HCT116 (cell line): ENCODE data around the gene APOL4. TPM values are rescaled to one million over a fixed set of nuclear protein-coding genes. Genes with fewer than 3 reads are reported as not detected.

Experiments used
- ATAC-seq: fragments of 200-7000 bp; cut with Tn5 transposase; 2 replicates; pipeline ENCODE4 v1.9.1; 2020; ENCODE audit warnings: mild to moderate bottlenecking, moderate library complexity
- BruUV-seq: library from RNA; stranded (reverse); fragments of 400-500 nt; replicated peaks from 2 replicates; lab custom pipeline; 2021; lab: Mats Ljungman, UMichigan
- CTCF ChIA-PET: fragments of 300-600 bp; sonication (Branson Sonifier 250); formaldehyde crosslinking; loops from one replicate; lab custom pipeline; 2021; ENCODE audit warnings: antibody characterized with exemption; lab: Charles Lee
- POLR2A ChIA-PET: fragments of 300-600, 350-600 bp; sonication (Branson Sonifier 250); formaldehyde crosslinking; loops from one replicate; lab custom pipeline; 2021; ENCODE audit warnings: antibody characterized with exemption; lab: Charles Lee
- RAD21 ChIA-PET, 2 experiments: fragments of 300-600 bp; sonication (Branson Sonifier 250); formaldehyde crosslinking; loops; one replicate each; lab custom pipeline; 2023; ENCODE audit warnings: low total read pairs in 2 of 2; ENCODE audit not compliant: uncharacterized antibody in 2 of 2, unreplicated experiment in 2 of 2, low non-redundant PET in 1 of 2; lab: Charles Lee
- DNase-seq: peaks from one replicate; pipeline ENCODE4 v3.0.0-alpha.2; 2010; ENCODE audit warnings: low read depth, low spot score
- H2AFZ ChIP-seq: fragments of 200-600 bp; shearing (Covaris generic), sonication (generic); 2 replicates; pipeline ENCODE4 v1.6.1; 2017; ENCODE audit warnings: low read depth, mixed run types, mixed read lengths, antibody characterized with exemption, low read length; ENCODE audit not compliant: poor library complexity, severe bottlenecking
- H3K27ac ChIP-seq: 2 replicates; pipeline ENCODE4 v1.5.1; 2012; ENCODE audit warnings: low read depth, low read length
- H3K27me3 ChIP-seq: fragments of 200-600 bp; sonication (generic); 2 replicates; pipeline ENCODE4 v1.6.1; 2016; ENCODE audit warnings: mixed run types, low read length, mixed read lengths; ENCODE audit not compliant: insufficient read depth
- H3K36me3 ChIP-seq, 2 experiments: fragments of 200-500 bp in 1 of 2; fragments of 200-600 bp in 1 of 2; sonication (Bioruptor generic) in 1 of 2; sonication (generic) in 1 of 2; 2 replicates each; pipeline versions ENCODE4 v1.5.1 to v1.6.1; 2014 to 2016; ENCODE audit warnings: low read length in 2 of 2, inconsistent platforms in 1 of 2, mixed read lengths in 1 of 2, mixed run types in 1 of 2; ENCODE audit not compliant: insufficient read depth in 2 of 2, control insufficient read depth in 1 of 2
- H3K4me1 ChIP-seq, 2 experiments: fragments of 200-600 bp in 1 of 2; sonication (generic) in 1 of 2; 2 replicates each; pipeline versions ENCODE4 v1.5.1 to v1.6.1; 2012 to 2017; ENCODE audit warnings: low read length in 2 of 2, inconsistent platforms in 1 of 2, mild to moderate bottlenecking in 1 of 2, mixed read lengths in 1 of 2, mixed run types in 1 of 2, moderate library complexity in 1 of 2; ENCODE audit not compliant: insufficient read depth in 2 of 2, control insufficient read depth in 1 of 2
- H3K4me2 ChIP-seq: fragments of 200-600 bp; sonication (generic); 2 replicates; pipeline ENCODE4 v1.6.1; 2017; ENCODE audit warnings: mixed run types, low read length, mixed read lengths
- H3K4me3 ChIP-seq, 2 experiments: fragments of 200-600 bp in 1 of 2; sonication (generic) in 1 of 2; replicated peaks in 1 of 2; 2 replicates each; pipeline ENCODE4 v1.5.1; 2011 to 2016; ENCODE audit warnings: low read length in 2 of 2, control low read depth in 1 of 2, low read depth in 1 of 2, mild to moderate bottlenecking in 1 of 2, mixed read lengths in 1 of 2, mixed run types in 1 of 2
- H3K79me2 ChIP-seq: fragments of 200-600 bp; sonication (generic); 2 replicates; pipeline ENCODE4 v1.6.1; 2017; ENCODE audit warnings: mild to moderate bottlenecking, mixed run types, low read length, moderate library complexity, mixed read lengths; ENCODE audit not compliant: insufficient read depth
- H3K9ac ChIP-seq: fragments of 200-600 bp; sonication (generic); 2 replicates; pipeline ENCODE4 v1.6.1; 2016; ENCODE audit warnings: low read length, mixed read lengths
- H3K9me2 ChIP-seq: fragments of 200-600 bp; sonication (generic), shearing (Covaris generic); 2 replicates; pipeline ENCODE4 v1.6.1; 2017; ENCODE audit warnings: mixed run types, mild to moderate bottlenecking, moderate library complexity; ENCODE audit not compliant: insufficient read depth
- H3K9me3 ChIP-seq, 2 experiments: fragments of 200-500 bp in 1 of 2; fragments of 200-600 bp in 1 of 2; sonication (Bioruptor generic) in 1 of 2; sonication (generic) in 1 of 2; 2 replicates each; pipeline ENCODE4 v1.6.1; 2014 to 2017; ENCODE audit warnings: low read length in 2 of 2, mixed read lengths in 2 of 2, inconsistent platforms in 1 of 2, low read depth in 1 of 2, mild to moderate bottlenecking in 1 of 2, mixed run types in 1 of 2, moderate library complexity in 1 of 2; ENCODE audit not compliant: control insufficient read depth in 1 of 2, insufficient read depth in 1 of 2
- H4K20me1 ChIP-seq: fragments of 200-600 bp; sonication (generic), shearing (Covaris generic); 2 replicates; pipeline ENCODE4 v1.6.1; 2017; ENCODE audit warnings: mixed run types, mild to moderate bottlenecking, moderate library complexity; ENCODE audit not compliant: insufficient read depth
- CEBPB ChIP-seq: IDR thresholded peaks from 2 replicates; pipeline ENCODE4 v1.6.1; 2012; ENCODE audit warnings: low read depth
- EGR1 ChIP-seq: IDR thresholded peaks from 2 replicates; pipeline ENCODE4 v1.6.1; 2012; ENCODE audit warnings: low read depth
- EZH2 ChIP-seq: fragments of 200-600 bp; sonication (generic); IDR thresholded peaks from 2 replicates; pipeline ENCODE4 v1.6.1; 2017; ENCODE audit warnings: antibody characterized with exemption, mixed run types
- MAX ChIP-seq: IDR thresholded peaks from 2 replicates; pipeline ENCODE4 v1.6.1; 2012
- POLR2AphosphoS5 ChIP-seq: IDR thresholded peaks from 2 replicates; pipeline ENCODE4 v1.6.1; 2011; ENCODE audit warnings: mild to moderate bottlenecking, low read depth, low read length, moderate library complexity
- REST ChIP-seq: IDR thresholded peaks from 2 replicates; pipeline ENCODE4 v1.6.1; 2012; ENCODE audit warnings: low read depth
- SRF ChIP-seq: IDR thresholded peaks from 2 replicates; pipeline ENCODE4 v1.6.1; 2012; ENCODE audit warnings: low read depth
- TCF7L2 ChIP-seq: IDR thresholded peaks from 2 replicates; pipeline ENCODE4 v1.7.0; 2011; ENCODE audit warnings: borderline replicate concordance, inconsistent platforms; ENCODE audit not compliant: insufficient read depth, insufficient read length; ENCODE audit errors: extremely low read depth
- ZFX ChIP-seq: fragments of 450-650 bp; IDR thresholded peaks from 2 replicates; pipeline ENCODE4 v1.6.1; 2017
- ZNF274 ChIP-seq: fragments of 200-500 bp; sonication (Bioruptor generic); IDR thresholded peaks from 2 replicates; pipeline ENCODE4 v1.6.1; 2014; ENCODE audit warnings: mild to moderate bottlenecking, low read depth, low read length, inconsistent platforms
- intact Hi-C: fragments of 100-400 bp; cut with micrococcal nuclease; formaldehyde crosslinking; loops from 2 replicates; pipeline ENCODE4 v1.10.0; 2022
- total RNA-seq: library from RNA; stranded (reverse); gene quantifications from one replicate; pipeline ENCODE4 v1.2.1, GENCODE V29; 2021; ENCODE audit not compliant: unreplicated experiment

The APOL4 gene
- total RNA-seq, 1 experiment from 2014 or later = not detected

GRCh38 chr22:36198536-36198935 is 3.1 kb downstream of the APOL4 start:
- CTCF ChIA-PET = no interaction called here
- H4K20me1 ChIP-seq = no peaks in the 10 kb centered on the region
- H3K36me3 ChIP-seq = no peaks in the 10 kb centered on the region
- H3K27me3 ChIP-seq = no peaks in the 10 kb centered on the region
- ATAC-seq (no peak), DNase-seq (no peak)
- no peaks in the 10 kb centered on the region for H3K9me3 ChIP-seq
- H3K9ac ChIP-seq = no peak overlapping the region
- POLR2A ChIA-PET = no interaction called here
- no peak overlapping the region for H2AFZ ChIP-seq
- BruUV-seq = no TSS peak
- H3K4me2 ChIP-seq = no peak overlapping the region
- no peak overlapping the region for H3K27ac ChIP-seq
- H3K79me2 ChIP-seq = no peaks in the 10 kb centered on the region
- RAD21 ChIA-PET = no interaction called here
- H3K4me3 ChIP-seq = no peak overlapping the region
- intact Hi-C loops = loop anchor here (5.0 kb wide), 2 partner anchors 39 to 79 kb away; partner anchors contain the start of gene APOL2
- no peak for TF ChIP-seq EGR1
- no peak for TF ChIP-seq TCF7L2
- TF ChIP-seq MAX = no peak
- no peak for TF ChIP-seq ZNF274
- no peak for TF ChIP-seq REST
- TF ChIP-seq CEBPB = no peak
- no peak for TF ChIP-seq ZFX
- TF ChIP-seq EZH2 = no peak
- TF ChIP-seq SRF = no peak
- TF ChIP-seq POLR2AphosphoS5 = no peak
- H3K9me2 ChIP-seq = no peaks in the 10 kb centered on the region
- H3K4me1 ChIP-seq = no peaks in the 10 kb centered on the region
